Measurements from ENCODE around the gene METAP1D.

DNA sequence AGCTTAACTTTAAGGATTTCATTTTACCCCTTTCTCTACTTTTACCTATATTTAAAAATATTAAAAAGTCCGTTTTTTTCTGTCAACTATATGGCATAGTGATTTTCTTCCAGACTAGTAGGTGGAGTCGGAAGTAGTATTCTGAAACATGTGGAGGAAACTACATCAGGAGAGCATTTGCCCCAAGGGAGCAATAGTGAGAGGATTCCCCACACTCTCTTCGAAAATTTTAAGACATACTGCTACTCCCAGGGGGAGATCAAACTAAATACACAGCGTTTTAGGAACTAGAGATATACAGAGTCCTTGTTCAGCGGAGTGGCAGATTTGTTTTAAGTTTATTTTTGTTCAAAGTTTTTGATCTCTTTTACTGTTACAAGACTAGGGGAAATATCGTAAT, 40.6 kb downstream of the METAP1D start:
- TF ChIP-seq, protein P1, sequence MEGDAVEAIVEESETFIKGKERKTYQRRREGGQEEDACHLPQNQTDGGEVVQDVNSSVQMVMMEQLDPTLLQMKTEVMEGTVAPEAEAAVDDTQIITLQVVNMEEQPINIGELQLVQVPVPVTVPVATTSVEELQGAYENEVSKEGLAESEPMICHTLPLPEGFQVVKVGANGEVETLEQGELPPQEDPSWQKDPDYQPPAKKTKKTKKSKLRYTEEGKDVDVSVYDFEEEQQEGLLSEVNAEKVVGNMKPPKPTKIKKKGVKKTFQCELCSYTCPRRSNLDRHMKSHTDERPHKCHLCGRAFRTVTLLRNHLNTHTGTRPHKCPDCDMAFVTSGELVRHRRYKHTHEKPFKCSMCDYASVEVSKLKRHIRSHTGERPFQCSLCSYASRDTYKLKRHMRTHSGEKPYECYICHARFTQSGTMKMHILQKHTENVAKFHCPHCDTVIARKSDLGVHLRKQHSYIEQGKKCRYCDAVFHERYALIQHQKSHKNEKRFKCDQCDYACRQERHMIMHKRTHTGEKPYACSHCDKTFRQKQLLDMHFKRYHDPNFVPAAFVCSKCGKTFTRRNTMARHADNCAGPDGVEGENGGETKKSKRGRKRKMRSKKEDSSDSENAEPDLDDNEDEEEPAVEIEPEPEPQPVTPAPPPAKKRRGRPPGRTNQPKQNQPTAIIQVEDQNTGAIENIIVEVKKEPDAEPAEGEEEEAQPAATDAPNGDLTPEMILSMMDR (IDR thresholded peaks at IDR 0.05; ENCODE audit: insufficient read depth, low read length, poor library complexity, severe bottlenecking), result no peak
- TF ChIP-seq EZH2phosphoT487 (conservative IDR thresholded peaks at IDR 0.05; ENCODE audit: low read length), result no peak
